HG02970 (cell line): ENCODE results near the gene ATAD3C.
"Not testable (repeated sequence)": the region's sequence is repeated elsewhere in the genome, so short reads cannot be mapped to it uniquely, and the experiment has no call there.

ENCODE experiments used
- ATAC-seq: cut with Tn5 transposase; IDR thresholded peaks from one replicate; pipeline ENCODE4 v1.9.1; 2021; ENCODE audit warnings: mild to moderate bottlenecking, moderate library complexity, moderate number of reproducible peaks; ENCODE audit not compliant: unreplicated experiment, low FRiP score

ATAD3C gene

DNA sequence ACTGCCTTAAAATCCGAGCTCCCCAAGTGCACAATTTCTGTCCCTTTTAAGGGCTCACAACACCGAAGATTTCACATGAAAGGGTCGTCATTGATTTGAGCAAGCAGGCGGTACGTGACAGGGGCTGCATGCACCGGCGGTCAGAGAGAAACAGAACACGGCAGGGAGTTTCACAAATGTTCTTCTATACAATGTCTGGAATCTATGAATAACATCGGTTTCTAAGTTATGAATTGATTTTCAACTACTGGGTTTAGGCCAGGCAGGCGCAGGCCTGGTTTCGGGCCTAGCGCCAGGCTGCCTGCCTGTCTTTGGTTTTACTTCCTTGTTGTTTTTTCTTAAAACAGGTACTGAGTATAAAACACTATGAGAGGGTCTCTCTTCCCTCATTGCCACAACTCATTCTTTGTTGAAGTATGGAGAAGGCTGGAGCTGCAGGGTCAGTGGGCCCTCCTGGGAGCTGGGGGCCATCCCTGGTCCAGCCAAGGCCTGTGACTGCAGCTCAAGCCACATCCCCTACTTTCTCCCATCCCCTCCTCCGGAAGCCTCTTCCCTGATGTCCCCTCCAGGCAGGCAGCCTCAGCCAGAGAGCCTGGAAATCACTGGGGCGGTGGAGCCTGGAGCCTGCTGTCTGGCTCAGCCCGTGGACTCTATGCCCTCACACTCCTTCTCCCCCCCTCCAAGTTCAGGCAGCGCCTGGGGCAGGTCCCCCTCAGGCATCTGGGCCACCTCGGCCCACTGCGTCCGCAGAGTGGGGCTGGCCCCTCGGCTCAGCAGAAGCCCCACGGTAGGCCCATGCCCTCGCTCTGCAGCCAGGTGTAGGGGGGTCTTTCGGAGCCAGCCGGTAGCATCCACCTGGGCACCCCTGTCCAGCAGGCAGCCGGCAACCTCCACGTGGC lies 30.8 kb upstream of the ATAD3C start:
- ATAC-seq, result no peak

DNA sequence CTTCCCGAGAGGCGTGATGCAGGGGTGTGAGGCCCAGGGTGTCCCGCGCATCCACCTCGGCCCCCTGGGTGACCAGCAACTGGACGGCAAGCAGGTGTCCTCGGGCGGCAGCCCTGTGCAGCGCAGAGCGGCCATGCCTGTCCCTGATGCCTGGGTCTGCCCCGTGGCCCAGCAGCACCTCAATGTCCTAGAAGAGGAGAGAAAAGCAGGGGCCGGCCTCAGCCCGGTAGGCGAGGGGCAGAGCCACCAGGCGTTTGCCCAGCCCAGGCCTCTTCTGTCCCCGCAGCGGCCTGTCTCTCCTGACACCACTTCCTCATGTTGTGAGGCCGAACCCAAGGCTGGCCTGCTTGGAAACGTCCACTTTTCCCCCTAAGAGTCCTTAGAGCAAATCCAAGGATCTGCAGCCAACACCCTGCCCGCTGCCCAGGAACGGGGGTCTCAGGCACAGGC lies 30.1 kb upstream of the ATAD3C start:
- no peak for ATAC-seq

DNA sequence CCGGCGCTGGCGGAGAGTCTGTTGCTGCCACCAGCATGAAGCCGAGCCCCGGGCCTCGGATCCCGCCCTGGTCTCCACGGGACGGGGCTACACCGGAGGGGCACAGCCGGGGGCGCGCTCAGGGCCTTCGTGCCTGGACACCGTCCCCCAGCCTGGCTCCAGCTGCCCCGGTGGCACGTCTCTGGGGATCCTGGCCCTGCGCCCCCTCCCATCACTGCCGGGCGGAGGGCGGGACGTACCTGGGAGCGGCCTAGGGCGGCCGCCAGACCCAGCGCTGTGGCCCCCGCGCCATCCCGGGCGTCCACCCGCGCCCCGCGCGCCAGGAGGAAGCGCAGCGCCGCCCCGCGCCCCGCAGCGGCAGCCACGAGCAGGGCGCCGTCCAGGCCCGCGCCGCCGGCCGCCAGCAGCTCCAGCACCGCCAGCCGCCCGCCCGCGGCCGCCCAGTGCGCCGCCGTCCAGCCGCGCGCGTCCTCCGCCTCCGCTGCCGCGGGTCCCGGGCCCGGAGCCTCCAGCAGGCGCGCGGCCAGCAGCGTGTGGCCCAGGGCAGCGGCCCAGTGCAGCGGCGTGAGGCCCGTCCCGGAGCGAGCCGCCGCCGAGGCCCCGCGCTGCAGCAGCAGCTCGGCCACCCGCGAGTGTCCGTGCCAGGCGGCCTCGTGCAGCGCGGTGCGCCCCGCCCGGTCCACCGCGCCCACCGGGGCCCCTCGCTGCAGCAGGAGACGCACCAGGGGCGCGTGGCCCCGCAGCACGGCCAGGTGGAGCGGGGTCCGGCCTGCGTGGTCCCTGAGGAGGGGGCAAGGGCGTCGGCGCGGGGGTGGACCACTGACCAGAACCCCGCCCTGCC lies 29.5 kb upstream of the ATAD3C start:
- ATAC-seq, result no peak

DNA sequence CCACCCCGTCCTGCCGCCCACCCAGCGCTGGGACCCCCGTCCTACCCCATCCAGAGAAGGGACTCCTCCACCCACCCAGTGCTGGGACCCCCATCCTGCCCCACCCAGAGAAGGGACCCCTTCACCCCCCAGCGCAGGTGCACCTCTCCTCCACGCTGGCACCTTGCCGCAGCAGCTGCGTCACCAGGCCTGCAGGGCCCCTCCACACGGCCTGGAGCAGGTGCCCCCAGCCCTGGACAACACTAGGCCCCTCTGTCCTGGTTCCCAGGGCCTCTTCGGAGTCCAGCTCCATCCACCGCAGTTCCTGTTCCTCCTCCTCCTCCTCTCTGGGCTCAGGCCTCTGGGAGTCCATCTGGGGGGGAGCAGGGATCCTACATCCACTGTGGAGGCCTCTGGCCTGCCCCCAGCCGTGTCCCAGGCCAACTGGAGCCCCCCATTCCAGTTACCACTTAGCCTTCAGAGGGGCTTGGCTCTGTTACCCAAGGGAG lies 28.8 kb upstream of the ATAD3C start:
- no peak for ATAC-seq

DNA sequence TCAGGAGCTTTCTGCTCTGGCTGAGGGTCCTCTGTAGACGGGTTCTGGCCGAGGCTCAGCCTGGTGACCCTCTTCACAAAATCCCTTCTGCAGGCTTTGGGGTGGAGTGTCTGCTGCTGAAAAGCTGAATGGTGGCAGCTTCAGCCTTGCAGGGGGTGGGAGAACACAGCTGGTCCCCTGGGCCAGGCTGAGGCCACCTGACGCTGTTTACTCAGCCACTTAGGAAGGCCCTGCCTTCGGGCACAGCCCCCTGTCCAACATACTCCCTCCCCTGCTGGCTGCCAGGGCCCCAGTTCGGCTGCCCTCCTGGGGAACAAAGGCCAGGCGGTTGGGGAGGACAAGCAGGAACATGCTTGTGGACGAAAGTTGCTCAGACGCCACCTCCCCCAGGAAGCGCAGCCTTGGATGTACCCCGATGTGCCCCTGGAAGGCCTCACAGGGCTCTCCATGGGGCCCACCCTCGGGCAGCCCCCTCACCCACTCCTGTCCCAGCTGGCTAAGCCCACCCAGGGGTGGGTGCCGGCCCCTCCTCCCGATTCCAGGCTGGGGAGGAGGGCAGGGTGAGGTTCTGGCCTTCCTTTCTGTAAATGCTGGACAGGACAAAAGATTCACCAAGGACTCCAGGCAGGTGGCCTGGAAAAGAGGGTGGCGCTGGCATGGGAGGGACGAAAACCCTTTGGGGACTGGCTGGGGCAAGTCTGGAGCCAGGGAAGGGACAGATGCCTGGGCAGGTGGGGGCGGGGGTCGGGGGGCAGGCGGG lies 28.2 kb upstream of the ATAD3C start, which contains the start of gene ANKRD65:
Gene ANKRD65 (minus strand): TSS at position 130 of the 760 bp plus-strand sequence. CDS start 271 bp downstream, outside the sequence.
- ATAC-seq, result no peak

DNA sequence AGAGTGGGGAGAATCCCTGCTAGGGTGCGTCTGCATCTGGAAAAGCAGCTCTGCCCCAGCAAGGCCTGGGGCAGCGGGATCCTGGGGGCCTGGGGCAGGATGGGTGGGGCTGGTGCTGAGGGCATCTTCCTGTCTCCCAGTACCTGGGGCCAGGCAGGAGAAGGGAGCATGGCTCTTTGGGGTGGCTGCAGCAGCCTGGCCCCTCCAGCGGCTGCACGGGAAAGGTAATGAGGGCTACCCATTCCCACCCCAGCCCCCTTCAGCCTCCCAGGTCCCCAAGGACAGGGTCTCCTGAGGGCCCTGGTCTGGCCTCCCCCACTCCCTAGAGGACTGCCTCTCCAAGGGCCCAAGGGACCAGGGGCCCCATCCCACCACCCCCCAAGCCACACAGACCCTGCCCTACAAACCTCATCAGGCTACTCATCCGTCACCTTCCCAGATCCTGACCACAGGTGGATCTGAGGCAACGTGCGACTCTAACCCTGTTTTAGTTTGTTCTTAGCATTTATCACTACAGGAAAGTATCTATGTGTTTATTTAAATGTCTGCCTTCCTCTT lies 27.5 kb upstream of the ATAD3C start:
- no peak for ATAC-seq

DNA sequence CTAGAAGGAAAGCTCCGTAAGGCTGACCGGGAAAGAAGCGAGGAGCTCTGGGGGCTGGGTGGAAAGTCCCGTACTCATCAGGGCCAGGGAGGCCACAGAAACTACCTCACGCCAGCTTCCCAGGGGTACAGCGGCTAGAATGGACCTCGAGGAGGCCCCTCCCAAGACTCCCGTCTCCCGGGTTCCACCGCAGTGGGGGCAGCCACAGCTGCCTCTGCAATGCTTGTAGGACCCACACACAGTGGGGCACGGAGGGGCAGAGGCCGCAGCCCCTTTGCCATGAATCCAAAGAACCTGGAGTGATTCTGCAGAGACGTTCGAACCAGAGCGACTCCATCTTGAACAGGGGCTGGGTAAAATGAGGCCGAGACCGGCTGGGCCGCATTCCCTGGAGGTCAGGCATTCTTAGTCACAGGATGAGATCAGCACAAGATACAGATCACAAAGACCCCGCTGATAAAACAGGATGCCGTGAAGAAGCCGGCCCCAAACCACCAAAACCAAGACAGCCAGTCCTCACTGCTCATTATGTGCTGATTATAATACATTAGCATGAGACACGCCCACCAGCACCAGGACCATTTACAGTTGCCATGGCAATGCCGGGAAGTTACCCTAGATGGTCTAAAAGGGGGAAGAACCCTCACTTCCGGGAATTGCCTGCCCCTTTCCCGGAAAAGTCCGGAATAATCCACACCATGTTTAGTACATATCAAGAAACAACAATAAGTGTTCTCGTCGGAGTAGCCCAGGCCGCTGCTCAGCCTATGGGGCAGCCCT lies 26.8 kb upstream of the ATAD3C start:
- no peak for ATAC-seq

GRCh38 chr1:1423245-1423597 lies 26.3 kb upstream of the ATAD3C start:
- no peak for ATAC-seq

DNA sequence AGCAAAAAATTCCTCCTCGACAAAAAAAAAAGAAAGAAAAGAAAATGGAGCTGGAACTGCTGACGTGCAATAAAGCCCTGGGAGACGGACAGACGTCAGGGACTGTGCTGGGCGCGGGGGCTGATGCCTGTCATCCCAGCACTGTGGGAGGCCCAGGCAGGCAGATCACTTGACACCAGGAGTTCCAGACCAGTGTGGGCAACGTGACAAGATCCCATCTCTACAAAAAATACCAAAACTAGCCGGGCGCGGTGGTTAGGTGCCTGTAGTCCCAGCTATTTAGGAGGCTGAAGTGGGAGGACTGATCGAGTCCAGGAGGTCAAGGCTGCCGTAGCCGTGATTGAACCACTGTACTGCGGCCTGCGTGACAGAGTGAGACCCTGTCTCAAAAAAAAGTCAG lies 24.8 kb upstream of the ATAD3C start:
- ATAC-seq, result no peak

DNA sequence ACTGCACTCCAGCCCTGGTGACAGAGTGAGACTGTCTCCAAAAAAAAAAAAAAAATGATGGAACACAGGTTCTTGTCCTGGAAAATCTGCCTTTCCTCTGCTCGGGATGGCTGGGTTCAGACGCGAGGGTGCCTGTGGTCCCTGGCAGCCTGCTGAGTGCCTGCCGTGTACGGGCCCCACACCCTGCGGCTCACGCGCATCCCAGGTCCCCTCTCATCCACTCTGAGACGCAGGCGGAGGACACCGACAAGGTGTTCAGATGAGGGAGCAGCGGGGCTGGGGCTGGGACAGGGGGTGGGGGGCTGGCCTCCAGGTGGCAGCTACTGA lies 24.1 kb upstream of the ATAD3C start:
- no peak for ATAC-seq

DNA sequence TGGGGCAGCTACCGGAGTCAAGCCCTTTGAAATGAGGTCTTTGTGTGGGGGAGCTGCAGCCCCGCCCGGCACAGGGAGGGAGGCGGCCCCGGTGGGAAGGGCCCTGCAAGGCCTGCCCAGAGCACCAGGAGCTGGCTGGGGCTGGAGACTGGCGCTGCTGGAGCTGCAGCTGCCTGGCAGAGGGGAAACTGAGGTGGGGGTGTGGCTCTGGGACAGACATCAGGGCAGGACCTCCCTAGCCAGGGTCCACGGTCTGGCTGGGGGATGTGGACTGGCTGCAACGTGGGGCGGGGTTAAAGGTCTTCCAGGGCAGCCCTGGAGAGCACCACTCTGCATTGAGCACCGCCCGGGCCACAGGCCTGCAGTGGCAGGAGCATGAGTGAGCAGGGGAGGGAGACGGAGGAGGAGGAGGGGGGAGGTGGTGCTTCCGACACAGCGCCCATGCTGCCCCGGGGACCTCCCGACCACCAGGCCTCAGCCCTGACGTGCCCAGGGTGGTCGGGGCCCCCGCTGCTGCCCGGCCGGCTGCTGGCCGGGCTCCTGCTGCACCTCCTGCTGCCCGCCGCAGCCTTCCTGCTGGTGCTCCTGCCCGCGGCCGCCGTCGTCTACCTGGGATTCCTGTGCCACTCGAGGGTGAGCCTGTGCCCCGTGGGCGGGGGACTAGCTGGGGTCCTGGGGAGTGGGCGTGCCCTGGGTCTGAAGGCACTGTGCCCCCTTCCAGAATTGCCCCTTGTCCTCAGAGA lies 23.6 kb upstream of the ATAD3C start:
- no peak for ATAC-seq

DNA sequence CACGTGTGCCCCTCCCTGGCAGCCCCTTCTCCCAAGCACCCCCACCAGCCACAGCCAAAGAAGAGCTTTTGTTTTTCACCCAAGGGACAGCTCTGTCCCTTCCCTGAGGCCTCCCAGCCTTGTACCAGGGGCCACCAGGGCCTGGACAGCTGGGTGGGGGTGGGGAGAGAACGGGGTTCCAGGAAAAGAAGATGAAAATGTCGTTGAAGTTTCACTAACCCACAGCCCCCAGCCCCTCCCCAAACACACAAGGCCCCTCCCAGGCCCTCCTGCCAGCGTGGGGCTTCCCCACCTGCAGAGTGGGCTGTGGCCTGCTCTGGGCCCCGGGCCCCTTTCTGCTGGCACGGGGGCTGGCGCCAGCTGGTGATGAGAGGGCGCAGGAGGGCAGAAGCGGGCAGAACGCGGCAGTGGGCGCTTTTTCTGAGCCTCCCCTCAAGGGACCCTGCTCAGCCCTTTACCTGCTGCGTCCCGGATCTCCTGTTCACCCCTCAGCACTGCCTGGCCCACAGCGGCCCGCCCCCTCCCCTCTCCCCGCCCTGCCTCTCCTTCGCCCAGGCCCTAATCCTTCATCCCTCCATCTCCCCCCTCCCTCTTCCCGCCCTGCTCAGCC lies 22.9 kb upstream of the ATAD3C start:
- ATAC-seq, result no peak

DNA sequence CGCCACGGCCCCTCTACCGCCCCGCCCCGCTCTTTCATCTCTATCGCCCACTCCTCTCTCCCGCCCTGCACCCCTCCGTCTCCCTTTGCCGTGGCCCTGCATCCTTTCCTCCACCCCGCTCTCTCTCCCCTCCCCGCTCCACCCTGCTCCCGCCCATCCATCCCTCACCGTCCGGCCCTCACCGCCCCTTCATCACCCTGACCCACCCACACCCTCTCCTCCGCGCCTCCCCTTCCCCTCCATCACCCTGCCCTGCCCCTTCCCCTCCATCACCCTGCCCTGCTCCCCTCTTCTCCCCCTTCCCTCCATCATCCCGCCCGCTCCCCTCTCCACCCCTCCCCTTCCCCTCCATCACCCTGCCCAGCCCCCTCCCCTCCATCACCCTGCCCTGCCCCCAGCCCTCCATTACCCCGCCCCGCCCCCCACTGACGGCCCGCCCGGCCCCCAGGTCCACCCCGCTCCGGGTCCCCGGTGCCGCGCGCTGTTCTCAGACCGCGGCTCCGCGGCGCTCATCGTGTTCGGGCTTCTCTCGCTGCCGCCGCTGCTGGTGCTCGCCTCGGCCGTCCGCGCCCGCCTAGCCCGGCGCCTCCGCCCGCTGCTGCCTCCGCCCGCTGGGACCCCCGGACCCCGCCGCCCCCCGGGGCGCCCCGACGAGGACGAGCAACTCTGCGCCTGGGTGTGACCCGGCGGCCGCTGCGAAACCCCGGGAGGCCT lies 22.2 kb upstream of the ATAD3C start:
- ATAC-seq, result no peak

DNA sequence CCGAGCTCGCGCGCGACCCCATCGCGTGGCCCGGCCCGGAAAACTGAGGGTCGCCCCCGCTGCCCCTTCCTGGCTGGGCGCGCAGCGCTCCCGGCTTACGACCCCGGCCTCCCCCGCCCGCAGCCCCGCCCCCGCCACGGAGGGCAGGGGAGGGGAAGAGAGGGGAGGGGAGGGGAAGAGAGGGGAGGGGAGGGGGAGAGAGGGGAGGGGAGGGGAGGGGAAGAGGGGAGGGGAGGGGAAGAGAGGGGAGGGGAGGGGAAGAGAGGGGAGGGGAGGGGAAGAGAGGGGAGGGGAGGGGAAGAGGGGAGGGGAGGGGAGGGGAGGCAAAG lies 21.7 kb upstream of the ATAD3C start:
- no peak for ATAC-seq

- ATAC-seq, result no peak
Measured at GRCh38 chr1:1428174-1428573, 21.3 kb upstream of the ATAD3C start.

DNA sequence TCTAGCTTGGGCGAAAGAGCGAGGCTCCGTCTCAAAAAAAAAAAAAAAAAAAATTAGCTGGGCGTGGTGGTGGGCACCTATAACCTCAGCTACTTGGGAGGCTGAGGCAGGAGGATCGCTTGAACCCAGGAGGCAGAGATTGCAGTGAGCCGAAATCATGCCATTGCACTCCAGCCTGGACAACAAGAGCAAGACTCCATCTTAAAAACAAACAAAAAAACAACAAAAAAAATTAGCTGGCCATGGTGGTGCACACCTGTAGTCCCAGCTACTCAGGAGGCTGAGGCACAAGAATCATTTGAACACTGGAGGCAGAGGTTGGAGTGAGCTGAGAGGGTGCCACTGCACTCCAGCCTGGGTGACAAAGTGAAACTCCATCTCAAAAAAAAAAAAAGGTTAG lies 20.5 kb upstream of the ATAD3C start:
- ATAC-seq, result not testable (repeated sequence)

DNA sequence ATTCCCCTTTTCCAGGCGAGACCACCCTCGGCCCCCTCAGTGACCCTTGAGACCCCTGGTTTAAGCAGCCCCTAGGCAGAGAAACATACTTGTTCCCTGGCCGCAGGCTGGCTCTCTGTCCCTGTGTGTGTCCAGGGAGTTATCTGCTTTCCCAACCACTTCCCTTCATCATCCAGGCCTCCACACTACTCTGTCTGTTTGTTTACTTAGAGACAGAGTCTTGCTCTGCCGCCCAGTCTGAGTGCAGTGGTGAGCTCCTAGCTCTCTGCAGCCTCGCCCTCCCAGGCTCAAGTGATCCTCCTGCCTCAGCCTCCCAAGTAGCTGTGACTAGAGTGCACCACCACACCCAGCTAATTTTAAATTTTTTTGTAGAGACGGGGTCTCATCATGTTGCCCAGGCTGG lies 19.8 kb upstream of the ATAD3C start:
- ATAC-seq, result no peak
